ENCODE data around the gene PALLD.

DNA sequence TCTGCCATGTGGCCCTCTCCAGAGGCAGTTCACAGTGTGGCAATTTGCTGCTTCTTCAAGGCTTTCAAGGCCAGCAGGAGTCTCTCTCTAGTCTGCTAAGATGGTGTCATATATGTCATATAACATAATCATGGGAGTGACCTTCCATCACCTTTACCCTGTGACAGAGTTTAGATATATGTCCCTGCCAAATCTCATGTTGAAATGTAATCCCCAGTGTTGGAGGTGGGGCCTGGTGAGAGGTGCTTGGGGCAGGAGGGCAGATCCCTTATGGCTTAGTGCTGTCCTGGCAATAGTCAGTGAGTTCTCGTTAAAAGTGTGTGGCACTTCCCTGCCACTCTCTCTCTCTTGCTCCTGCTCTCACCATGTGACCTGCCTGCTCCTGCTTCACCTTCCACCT is 252.0 kb downstream of the PALLD start:
- TF ChIP-seq POLR2AphosphoS5 (IDR thresholded peaks at IDR 0.05) (no peak), CTCF (IDR thresholded peaks at IDR 0.05) (no peak), POLR2A (IDR thresholded peaks at IDR 0.05) (no peak)

All from suprapubic skin (tissue), 4 donors.